CD4-positive, alpha-beta T cell treated with Interleukin-6 for 4 hours (primary cell): ENCODE data around the gene TPCN2.

Experiments
- DNase-seq: peaks from one replicate; pipeline ENCODE4 v3.0.0-alpha.2; 2020; ENCODE audit warnings: mixed read lengths

Gene TPCN2

DNA sequence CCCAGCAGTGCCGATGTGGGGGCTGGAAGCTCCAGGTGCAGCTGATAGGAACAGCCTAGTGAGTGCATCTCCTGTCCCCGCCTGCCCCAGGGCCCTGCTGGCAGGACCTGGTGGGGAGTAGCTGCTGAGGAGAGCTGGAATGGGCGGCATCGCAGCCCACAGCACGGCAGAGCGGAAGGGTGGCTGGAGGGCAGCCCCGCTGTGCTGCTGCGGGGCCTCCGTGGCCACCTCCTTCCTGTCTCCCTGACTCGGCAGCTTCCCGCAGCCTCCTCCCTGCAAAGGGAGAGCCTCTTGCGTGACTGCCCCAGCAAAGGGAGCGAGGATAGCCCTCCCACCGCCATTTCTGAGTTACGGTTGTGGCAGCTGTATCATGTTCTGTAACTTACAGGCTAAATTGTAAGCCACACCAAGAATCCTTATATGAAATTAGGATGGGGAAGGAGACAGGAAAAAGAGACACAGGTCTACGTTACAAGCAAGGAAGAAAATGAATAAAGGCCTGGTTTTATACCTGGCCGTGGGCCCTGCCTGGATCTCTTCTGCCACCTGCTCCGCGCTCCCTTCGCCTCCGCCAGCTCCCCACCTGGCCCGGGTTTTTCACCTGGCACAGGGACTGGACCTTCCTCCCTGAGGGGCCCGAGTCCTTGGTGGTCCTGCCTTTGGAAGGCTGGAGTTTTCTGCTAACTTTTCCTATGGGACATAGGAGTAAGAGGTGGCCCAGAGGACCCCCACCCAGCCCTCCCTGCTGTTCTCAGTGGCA is 10.0 kb downstream of the TPCN2 start:
- no peak for DNase-seq

GRCh38 chr11:69059429-69059828 is 10.7 kb downstream of the TPCN2 start:
- DNase-seq = no peak

GRCh38 chr11:69059985-69060384 is 11.3 kb downstream of the TPCN2 start:
- DNase-seq = no peak

- no peak for DNase-seq
These were observed 12.3 kb downstream of the TPCN2 start for GRCh38 chr11:69060806-69061712.

DNA sequence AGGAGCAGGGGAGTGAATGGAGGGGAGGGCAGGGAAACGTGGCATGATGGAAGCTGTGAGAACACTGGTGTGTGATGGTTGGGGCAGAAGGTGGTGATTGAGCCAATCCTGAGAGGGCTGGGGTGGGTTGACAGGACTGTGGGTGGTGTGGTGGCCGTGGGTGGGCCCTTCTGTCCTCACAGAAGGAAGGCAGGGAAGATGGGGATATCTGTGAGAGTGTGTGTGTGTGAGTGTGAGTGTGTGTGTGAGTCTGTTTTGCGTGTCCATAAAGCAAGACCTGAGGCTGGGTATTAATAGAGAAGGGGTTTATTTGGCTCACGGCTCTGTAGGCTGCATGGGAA is 13.0 kb downstream of the TPCN2 start:
- DNase-seq = no peak

GRCh38 chr11:69062169-69062855 is 13.6 kb downstream of the TPCN2 start:
- DNase-seq = no peak

DNA sequence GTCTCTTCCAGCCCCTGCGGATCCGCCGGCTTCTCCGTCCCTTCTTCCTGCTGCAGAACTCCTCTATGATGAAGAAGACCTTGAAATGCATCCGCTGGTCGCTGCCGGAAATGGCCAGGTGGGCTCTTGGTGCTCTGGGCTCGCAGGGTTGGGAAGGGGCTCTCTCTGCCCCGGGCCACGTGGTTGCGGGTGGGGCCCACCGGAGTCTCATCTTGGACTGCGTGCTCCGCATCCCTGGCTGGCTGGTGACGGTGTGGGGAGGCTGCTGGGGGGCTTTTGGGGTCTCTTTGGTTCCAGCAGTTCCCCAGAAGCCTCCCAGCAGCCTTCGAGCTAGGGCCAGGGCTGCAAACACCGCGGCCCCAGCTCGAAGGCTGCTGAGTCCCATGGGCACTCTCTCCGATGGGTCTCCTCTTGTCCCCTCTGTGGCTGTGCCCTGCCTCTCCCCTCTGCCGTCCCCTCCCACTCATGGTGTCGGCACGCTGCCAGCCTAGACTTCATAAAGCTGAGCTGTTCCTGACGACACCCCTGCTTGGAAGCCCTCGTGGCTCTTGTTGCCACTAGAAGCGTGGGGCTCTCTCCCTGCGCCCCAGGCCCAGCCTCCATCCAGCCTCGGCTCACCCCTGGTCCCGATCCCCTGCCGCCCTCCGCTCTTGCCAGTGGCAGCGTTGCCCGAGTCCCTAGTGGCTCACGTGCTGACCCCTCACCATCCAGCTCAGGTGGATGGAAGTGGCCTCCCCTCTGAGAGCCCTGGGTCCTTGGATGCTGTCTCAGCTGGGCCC is 14.3 kb downstream of the TPCN2 start:
- no peak for DNase-seq

DNA sequence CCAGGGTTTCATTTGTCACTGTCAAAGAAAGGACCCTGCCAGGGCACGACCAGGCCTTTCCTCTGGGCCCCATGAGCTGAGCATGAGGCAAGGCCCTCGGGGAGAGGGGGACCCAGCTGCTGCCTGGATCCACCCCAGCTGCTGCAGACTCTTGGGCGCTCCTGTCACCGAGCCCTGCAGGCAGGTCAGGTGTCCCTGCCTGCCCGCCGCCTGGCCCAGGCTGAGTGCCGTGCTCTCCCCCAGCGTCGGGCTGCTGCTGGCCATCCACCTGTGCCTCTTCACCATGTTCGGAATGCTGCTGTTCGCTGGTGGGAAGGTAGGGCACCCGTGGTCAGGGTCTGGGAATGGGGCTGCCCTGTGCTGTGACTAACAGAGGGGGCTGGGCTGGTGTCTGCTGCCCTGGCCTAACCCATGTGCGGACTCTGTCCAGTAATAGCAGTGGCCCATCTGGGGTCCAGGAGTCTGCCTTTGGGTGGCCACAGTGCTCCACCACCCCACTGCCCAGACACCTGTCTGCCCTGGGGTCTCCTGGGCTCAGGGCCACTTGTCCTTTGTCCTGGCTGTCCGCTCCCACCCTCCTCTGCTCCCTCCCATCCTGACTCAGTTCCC is 15.0 kb downstream of the TPCN2 start:
- DNase-seq = no peak

DNA sequence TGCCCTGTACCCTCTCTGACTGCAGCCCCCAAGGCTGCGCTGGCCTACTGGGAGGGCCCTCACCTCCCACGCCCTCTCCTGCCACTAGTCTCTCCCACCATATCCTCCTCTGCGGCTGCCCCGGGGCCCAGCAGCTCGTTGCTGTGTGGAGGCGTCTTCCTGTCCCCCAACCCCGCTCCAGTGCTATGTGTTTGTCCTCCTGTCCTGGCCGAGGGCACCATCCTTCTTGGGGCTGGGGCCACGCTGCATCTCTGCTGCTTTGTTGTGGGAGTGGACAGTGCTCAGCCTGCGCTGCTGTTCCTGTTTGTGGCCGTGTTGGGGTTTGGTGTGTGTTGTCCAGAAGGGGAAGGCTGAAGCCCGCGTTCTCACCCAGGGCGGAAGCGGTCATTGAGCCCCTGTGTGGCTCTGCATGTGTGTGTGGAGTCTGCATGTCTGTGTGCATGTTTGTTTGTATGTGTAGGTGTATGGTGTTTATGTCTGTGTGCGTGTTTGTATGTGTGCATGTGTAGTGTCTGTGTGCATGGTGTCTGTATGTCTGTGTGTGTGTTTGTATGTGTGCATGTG is 15.7 kb downstream of the TPCN2 start:
- no peak for DNase-seq

GRCh38 chr11:69065147-69065710 is 16.5 kb downstream of the TPCN2 start:
- no peak for DNase-seq

DNA sequence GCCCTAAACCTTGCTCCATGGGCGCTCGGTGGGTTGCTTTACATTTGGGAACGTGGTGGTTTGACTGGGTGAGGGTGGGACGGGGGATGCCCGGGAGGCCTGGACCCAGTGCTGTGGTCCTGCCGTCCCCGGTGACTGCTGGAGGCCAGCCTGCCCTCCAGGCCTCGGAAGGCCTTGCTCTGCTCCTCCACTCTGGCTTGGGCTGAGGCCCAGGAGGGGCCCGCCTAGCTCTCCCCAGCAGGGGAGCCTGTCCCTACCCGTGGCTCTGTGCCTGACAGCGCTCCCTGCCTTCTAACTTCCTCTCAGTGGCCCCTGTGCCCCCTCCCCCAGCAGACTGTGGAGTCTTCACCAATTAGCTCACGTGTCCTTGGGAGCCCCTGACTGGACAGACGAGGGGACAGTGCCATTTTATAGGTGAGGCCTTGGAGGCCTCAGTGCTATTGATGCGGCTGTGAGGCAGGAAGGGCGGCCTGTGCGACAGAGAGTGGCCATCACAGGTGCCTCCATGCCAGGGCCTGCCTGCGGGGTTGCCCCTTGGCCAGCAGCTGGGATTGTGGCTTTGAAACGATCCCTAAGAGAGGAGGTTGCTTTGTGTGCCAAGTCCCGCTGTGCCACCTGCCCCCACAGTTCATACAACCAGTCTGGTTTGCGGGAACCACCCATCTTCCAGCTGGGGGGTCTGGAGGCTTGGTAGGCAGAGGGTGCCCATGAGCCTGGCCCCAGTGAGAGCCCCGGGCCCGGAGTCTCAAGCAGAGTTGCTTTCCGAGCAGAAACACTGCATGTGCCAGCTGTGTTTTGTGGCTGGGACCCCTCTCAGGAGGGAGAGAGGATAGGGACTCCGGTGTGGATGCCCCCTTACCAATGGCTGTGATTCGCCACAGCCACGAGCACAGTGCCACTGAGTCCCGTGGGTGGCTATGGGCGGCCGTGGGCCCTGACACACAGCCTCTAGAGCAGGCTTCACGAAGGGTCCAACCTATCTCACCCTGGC is 17.7 kb downstream of the TPCN2 start:
- no peak for DNase-seq

DNA sequence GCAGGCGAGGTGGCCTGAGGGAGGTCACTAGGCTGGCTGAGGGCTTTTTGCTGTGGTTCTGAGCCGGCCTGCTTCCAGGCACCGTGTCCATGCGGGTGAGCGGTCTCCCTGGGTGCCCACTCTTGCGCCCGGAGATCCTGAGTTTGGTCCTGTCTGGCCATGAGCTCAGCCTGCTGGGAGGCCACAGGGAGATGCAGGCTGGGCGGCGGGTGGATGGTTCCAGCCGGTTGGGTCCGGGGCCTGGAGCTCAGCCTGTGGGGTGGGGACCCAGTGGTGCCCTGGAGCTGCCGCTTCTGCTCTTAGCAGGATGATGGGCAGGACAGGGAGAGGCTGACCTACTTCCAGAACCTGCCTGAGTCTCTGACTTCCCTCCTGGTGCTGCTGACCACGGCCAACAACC is 18.5 kb downstream of the TPCN2 start:
- no peak for DNase-seq

DNA sequence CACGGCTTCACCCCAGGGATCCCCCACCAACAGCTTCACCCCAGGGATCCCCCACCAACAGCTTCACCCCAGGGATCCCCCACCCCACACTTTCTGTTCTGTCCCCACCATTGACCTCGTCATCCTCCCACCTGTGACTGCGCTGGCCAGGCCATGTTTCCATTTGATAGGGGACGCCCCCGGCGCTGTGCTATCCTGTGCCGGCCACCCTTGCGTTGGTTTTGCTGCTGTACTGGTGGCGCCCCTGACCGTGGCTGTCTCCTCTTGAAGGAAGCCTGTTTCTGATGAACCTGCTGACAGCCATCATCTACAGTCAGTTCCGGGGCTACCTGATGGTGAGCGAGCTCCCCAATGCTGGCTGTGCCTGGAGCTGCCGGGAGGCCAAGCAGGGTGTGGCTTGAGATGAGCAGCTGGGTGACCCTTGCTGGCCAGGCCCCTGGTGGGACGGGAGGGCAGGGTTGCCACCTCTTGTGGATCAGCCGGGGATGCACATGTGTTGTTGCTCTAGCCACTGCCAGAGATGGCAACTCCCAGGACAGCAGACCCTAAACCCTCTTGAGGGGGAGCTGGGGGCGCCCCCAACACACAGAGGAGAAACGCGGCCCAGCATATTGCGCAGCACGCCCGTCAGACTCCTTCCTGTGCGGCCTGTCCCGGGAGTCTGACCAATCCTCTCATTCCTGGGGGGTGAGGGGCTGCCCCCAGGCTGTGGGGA is 22.5 kb downstream of the TPCN2 start:
- no peak for DNase-seq

GRCh38 chr11:69071956-69072355 is 23.2 kb downstream of the TPCN2 start:
- DNase-seq = no peak

DNA sequence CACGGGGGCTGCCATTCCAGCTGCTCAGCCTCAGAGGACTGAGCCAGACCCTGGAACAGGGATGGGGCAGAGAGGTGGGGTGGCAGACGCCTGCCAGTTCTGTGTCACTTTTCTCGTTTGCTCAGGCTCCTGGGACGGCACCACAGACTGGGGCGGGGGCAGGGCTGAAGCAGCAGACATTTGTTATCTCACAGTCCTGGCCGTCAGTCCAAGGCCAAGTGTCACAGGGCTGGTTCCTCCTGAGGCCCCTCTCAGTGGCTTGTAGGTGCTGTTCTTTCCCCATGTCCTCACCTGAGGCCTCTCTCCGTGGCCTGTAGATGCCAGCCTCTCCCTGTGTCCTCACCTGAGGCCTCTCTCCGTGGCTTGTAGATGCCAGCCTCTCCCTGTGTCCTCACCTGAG is 24.7 kb downstream of the TPCN2 start:
- no peak for DNase-seq

DNA sequence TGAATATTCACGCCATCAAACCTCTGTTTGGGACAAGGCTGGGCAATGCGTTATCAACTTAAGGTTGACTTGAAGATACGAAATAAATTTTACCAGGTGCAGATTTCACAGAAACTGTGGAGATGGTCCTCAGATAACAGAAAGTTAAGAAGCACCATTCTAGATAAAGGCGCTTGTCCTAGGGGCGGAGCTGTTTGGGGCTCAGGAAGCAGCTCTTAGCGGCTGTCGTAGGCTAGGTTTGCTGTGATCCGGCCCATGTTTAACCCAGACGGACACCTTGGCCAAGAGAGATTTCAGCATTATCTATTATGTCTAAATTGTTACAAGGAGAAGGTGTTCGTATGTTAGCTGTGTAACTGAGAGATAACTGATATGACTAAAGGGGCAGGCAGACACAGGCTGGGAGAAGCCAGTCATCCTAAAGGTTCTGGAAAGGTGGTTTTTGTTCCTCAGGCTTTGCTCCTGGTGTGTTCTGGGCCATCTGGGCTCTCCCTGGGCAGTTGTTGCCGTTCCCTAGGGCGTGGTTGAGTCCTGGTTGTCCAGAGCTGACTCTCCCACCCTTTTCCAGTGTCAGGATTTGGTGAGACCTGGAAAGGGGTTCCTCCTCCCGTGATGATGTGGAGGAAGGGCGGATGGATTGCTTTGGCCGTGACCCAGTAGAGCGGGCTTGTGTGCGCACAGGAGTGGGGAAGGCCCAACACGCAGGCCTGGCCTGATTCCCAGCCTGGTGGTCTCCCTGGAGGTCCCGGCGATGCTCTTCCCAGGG is 25.8 kb downstream of the TPCN2 start:
- no peak for DNase-seq

DNA sequence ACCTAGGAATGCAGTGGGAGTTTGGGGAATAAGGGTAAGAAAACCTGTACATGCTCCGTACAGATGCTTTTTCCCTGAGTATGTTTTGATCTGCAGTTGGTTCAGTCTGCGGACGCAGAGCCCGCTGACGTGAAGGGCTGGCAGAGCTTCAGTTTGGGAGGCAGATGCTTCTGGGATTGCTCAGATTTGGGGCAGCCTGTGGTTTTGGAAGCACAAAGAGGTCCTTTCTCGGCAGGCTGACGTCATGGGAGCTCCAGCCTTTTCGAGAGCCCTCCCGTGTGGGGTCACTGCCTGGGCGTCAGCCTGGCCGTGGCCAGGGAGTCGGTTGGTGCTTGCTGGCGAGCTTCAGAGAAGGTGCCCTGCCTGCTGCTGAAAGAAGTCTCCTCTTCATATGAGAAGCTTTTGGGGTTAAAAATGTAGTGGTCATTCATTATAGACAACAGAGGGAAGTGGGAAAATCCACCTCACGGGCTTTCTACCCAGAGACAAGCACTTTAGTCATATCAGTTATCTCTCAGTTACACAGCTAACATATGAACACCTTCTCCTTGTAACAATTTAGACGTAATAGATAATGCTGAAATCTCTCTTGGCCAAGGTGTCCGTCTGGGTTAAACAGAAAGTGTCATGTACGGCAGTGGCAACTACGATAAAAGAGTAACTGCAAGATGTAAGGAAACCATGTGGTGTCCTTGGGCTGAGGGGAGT is 26.8 kb downstream of the TPCN2 start:
- DNase-seq = no peak

DNA sequence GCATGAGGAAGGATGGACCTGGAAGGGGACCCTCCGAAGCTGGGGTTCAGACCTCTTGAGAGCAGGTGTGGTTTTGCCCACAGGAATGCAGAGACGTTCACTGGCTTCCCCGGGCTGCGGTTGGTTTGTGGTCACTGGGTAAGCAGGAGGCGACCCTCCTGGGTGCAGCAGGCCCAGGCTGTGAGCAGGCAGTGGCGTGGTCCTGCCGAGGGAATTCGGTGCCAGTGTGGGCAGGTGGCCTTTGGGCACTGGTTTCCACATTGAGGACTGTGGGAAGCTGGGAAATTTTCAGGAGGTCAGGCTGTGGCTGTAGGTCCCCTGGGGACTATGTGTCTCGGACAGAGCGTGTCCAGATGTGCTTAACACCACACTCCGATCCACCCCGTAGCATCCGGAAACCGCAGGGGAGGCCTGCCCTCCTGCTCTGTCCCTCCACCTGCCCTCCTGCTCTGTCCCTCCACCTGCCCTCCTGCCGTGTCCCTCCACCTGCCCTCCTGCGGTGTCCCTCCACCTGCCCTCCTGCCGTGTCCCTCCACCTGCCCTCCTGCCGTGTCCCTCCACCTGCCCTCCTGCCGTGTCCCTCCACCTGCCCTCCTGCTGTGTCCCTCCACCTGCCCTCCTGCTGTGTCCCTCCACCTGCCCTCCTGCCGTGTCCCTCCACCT is 27.5 kb downstream of the TPCN2 start:
- no peak for DNase-seq
